ENCODE data around the gene OVCA2. TPM values are rescaled to one million over a fixed set of nuclear protein-coding genes. Genes with fewer than 3 reads are reported as not detected.
A peak's percentile ranks its signal among the peaks of the same experiment; 100 is the strongest.

The OVCA2 gene
- total and polyA plus RNA-seq, 2 donors from 2014 or later = 22.9 to 63.6 TPM

DNA sequence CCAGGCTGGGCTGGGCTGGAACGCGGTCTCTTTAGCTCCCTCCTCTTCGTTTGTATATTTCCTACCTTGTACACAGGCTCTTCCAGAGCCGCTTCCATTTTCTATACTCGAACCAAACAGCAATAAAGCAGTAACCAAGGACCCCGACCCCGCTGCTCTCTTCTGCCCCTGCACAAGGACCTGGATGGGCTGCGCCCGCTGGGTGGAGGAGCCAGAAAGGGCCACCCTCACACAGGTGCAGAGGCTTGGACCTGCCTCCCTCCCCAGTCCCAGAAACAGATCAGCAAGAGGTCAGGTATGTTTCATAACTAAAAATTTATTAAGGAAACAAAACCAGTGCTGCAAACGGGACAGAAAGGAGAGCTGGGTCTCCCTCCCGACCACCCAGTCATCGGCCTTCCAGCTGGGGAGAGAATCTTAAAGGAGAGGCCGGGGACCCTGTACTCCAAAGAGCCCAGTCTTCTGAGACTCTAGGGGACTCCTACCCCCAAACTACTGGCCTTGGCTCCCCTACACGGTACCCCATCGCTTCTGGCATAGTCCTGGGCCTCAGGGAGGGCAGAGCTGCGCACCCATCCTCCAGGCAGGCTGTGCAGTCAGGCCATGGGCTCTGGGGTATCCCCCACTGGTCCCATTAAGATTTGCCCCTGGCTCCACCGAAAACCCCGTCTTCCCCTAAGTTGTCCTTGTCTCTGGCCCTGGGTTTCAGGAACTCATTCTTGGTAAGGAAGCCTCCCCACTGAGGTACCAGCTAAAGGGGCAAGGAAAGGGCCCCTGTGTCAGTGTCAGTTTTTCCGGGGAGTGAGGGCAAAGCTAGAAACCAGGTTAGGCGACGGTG is 17.9 kb downstream of the OVCA2 start:
- no peaks in the 10 kb centered on the region for H3K36me3 ChIP-seq (ENCODE audit: control insufficient read depth in 2 of 3, insufficient read depth in 3 of 3, low read length in 3 of 3)

DNA sequence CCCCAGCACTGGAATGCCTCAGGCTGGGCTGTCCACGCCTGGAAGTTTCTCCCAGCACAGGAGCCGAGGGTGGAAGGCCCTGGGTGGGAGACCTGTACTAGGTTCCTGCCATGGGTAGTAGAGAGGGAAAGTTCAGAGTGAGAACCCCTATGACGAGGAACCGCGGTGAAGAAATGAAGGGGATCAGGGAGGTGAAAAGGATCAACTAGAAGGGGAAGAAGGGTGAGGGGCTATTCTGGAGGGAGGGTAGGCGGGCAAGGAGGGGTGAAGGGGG is 18.5 kb downstream of the OVCA2 start:
- H3K27ac ChIP-seq (ENCODE audit: low read depth in 2 of 2, low read length in 2 of 2) = peak overlapping the region; percentile 67 to 83
- H3K9ac ChIP-seq (ENCODE audit: low read length in 3 of 3) = peak overlapping the region in 1 of 3 donors; percentile 23
- peaks cover 0 to 16% (median 0%) of the 10 kb centered on the region in 3 donors for H3K4me1 ChIP-seq (ENCODE audit: control insufficient read depth in 2 of 3, insufficient read depth in 2 of 3, low read depth in 1 of 3, low read length in 3 of 3)
- intact Hi-C loops (cut with DNase I) = no loop called here
- TF ChIP-seq, protein P1, sequence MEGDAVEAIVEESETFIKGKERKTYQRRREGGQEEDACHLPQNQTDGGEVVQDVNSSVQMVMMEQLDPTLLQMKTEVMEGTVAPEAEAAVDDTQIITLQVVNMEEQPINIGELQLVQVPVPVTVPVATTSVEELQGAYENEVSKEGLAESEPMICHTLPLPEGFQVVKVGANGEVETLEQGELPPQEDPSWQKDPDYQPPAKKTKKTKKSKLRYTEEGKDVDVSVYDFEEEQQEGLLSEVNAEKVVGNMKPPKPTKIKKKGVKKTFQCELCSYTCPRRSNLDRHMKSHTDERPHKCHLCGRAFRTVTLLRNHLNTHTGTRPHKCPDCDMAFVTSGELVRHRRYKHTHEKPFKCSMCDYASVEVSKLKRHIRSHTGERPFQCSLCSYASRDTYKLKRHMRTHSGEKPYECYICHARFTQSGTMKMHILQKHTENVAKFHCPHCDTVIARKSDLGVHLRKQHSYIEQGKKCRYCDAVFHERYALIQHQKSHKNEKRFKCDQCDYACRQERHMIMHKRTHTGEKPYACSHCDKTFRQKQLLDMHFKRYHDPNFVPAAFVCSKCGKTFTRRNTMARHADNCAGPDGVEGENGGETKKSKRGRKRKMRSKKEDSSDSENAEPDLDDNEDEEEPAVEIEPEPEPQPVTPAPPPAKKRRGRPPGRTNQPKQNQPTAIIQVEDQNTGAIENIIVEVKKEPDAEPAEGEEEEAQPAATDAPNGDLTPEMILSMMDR (IDR thresholded peaks at IDR 0.05; ENCODE audit: borderline replicate concordance, extremely low read depth, insufficient read depth) = no peak
- no peaks in the 10 kb centered on the region for H3K9me3 ChIP-seq (ENCODE audit: control insufficient read depth in 2 of 3, insufficient read depth in 1 of 3, low read length in 3 of 3)
- H3K4me3 ChIP-seq (ENCODE audit: low read length in 3 of 3) = no peak overlapping the region
- DNase-seq (no peak), FAIRE-seq (no peak)
- no peaks in the 10 kb centered on the region for H3K36me3 ChIP-seq (ENCODE audit: control insufficient read depth in 2 of 3, insufficient read depth in 3 of 3, low read length in 3 of 3)
- H3K27me3 ChIP-seq (ENCODE audit: control insufficient read depth, insufficient read depth, low read length) = peaks cover 5% of the 10 kb centered on the region

More for the DNA sequence above, 17.9 kb downstream of the OVCA2 start:
- Histone ChIP-seq H3K4me3 (ENCODE audit: low read length in 3 of 3) (no peak overlapping the region), H3K4me1 (ENCODE audit: control insufficient read depth in 2 of 3, insufficient read depth in 2 of 3, low read depth in 1 of 3, low read length in 3 of 3) (peaks cover 0 to 12% (median 0%) of the 10 kb centered on the region in 3 donors), H3K27ac (ENCODE audit: low read depth in 2 of 2, low read length in 2 of 2) (peak overlapping the region; percentile 67 to 83), H3K9me3 (ENCODE audit: control insufficient read depth in 2 of 3, insufficient read depth in 1 of 3, low read length in 3 of 3) (no peaks in the 10 kb centered on the region), H3K27me3 (ENCODE audit: control insufficient read depth, insufficient read depth, low read length) (peaks cover 5% of the 10 kb centered on the region), H3K9ac (ENCODE audit: low read length in 3 of 3) (peak overlapping the region in 1 of 3 donors; percentile 23)
- FAIRE-seq (no peak), DNase-seq (peak in 4 of 5 donors; percentile 8 to 64 (median 22))
- TF ChIP-seq, protein P1 (IDR thresholded peaks at IDR 0.05; ENCODE audit: borderline replicate concordance, extremely low read depth, insufficient read depth) = no peak
- intact Hi-C loops (cut with DNase I) = loop anchor here (5.0 kb wide), 1 partner anchor 183 kb away; no protein-coding TSS in a partner anchor

DNA sequence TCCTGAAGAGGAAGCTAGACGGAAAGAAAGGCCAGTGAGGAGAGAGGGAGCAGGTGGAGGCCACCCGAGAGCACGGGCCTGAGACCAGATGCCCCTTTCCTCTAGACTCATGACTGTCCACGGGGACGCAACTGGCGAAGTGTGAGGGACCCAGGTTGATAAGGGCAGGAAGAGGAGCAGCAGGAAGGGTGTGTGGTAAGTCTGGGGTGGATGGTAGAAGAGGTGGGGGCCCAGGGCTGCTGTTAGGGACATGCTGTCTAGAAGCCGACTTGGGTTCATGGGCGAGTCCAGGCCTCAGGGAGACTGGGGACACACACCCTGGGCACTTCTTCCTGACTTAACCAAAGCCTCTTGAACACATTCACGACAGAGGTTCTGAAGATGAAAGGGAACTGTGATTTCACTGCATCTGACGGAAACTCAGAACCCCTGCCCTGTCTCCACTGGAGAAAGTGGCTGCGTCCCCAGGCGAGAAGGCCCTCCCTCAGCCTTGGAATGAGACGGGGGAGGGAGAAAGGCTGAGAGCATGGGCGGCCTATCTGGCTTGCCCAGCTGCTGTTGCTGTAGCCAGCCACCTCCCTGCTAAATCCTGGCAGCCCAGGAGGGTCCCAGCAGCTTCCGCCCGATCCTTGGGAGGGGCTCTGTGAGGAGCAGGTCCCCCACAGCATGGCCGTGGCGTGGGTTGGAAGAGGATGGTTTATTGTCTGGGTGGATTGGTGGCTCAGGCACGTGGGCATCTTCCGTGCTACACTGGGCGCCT is 19.0 kb downstream of the OVCA2 start:
- TF ChIP-seq, protein P1 (IDR thresholded peaks at IDR 0.05; ENCODE audit: borderline replicate concordance, extremely low read depth, insufficient read depth) = no peak
- Histone ChIP-seq H3K9ac (ENCODE audit: low read length in 3 of 3) (peak overlapping the region in 1 of 3 donors; percentile 4), H3K9me3 (ENCODE audit: control insufficient read depth in 2 of 3, insufficient read depth in 1 of 3, low read length in 3 of 3) (no peaks in the 10 kb centered on the region), H3K4me1 (ENCODE audit: control insufficient read depth in 2 of 3, insufficient read depth in 2 of 3, low read depth in 1 of 3, low read length in 3 of 3) (peaks cover 0 to 16% (median 0%) of the 10 kb centered on the region in 3 donors), H3K27me3 (ENCODE audit: control insufficient read depth, insufficient read depth, low read length) (peaks cover 5% of the 10 kb centered on the region), H3K4me3 (ENCODE audit: low read length in 3 of 3) (no peak overlapping the region), H3K27ac (ENCODE audit: low read depth in 2 of 2, low read length in 2 of 2) (peak overlapping the region; percentile 43 to 83), H3K36me3 (ENCODE audit: control insufficient read depth in 2 of 3, insufficient read depth in 3 of 3, low read length in 3 of 3) (peaks cover 0 to 2% (median 0%) of the 10 kb centered on the region in 3 donors)
- DNase-seq (peak in 4 of 5 donors; percentile 26 to 81 (median 54)), FAIRE-seq (no peak)
- intact Hi-C loops (cut with DNase I) = no loop called here
